NCI-H2107 (cell line): ENCODE data around the gene MTMR4.
"Not testable (repeated sequence)": the region's sequence is repeated elsewhere in the genome, so short reads cannot be mapped to it uniquely, and the experiment has no call there.

Experiments
- DNase-seq: peaks from one replicate; lab custom pipeline; 2025; lab: John Stamatoyannopoulos, UW

MTMR4 gene

GRCh38 chr17:58513965-58514769 lies at the start of gene MTMR4:
TSS of gene MTMR4 (minus strand) at chr17:58514638. CDS start at chr17:58514407, 231 bp downstream.
- peak; percentile 69 for DNase-seq

- DNase-seq = no peak
These were observed 46.1 kb upstream of the MTMR4 start for GRCh38 chr17:58560511-58560910.

- DNase-seq = no peak
These were observed 43.5 kb upstream of the MTMR4 start for GRCh38 chr17:58557981-58558380.

GRCh38 chr17:58556833-58557250 lies 42.4 kb upstream of the MTMR4 start:
- DNase-seq = no peak

- not testable (repeated sequence) for DNase-seq
These were observed 40.7 kb upstream of the MTMR4 start for GRCh38 chr17:58555109-58555508.

- no peak for DNase-seq
These were observed 26.8 kb upstream of the MTMR4 start for GRCh38 chr17:58541249-58541648.

- no peak for DNase-seq
These were observed 25.3 kb upstream of the MTMR4 start for GRCh38 chr17:58539698-58540097.

GRCh38 chr17:58538811-58539409 lies 24.5 kb upstream of the MTMR4 start:
- no peak for DNase-seq

- DNase-seq = no peak
These were observed 22.8 kb upstream of the MTMR4 start for GRCh38 chr17:58537266-58537665.

- no peak for DNase-seq
These were observed 22.1 kb upstream of the MTMR4 start for GRCh38 chr17:58536542-58536941.

GRCh38 chr17:58535431-58535830 lies 21.0 kb upstream of the MTMR4 start:
- no peak for DNase-seq

- no peak for DNase-seq
These were observed 20.5 kb upstream of the MTMR4 start for GRCh38 chr17:58534901-58535421.

- no peak for DNase-seq
These were observed 19.9 kb upstream of the MTMR4 start for GRCh38 chr17:58534331-58534730.

GRCh38 chr17:58533616-58534188 lies 19.3 kb upstream of the MTMR4 start:
- no peak for DNase-seq

- no peak for DNase-seq
These were observed 18.1 kb upstream of the MTMR4 start for GRCh38 chr17:58532555-58532951.

- no peak for DNase-seq
These were observed 17.5 kb upstream of the MTMR4 start for GRCh38 chr17:58531661-58532554.

- DNase-seq = no peak
These were observed 16.7 kb upstream of the MTMR4 start for GRCh38 chr17:58531122-58531521.

GRCh38 chr17:58530655-58531054 lies 16.2 kb upstream of the MTMR4 start:
- DNase-seq = no peak

GRCh38 chr17:58529275-58529674 lies 14.8 kb upstream of the MTMR4 start:
- no peak for DNase-seq

GRCh38 chr17:58528443-58528842 lies 14.0 kb upstream of the MTMR4 start:
- DNase-seq = no peak

GRCh38 chr17:58527949-58528348 lies 13.5 kb upstream of the MTMR4 start:
- no peak for DNase-seq

- no peak for DNase-seq
These were observed 12.9 kb upstream of the MTMR4 start for GRCh38 chr17:58527306-58527705.
